Thymus (tissue), 14 donors: ENCODE results near the gene BPIFA2. TPM values are rescaled to one million over a fixed set of nuclear protein-coding genes. Genes with fewer than 3 reads are reported as not detected.
"Not testable (repeated sequence)": the region's sequence is repeated elsewhere in the genome, so short reads cannot be mapped to it uniquely, and the experiment has no call there.

Source experiments
- DNase-seq, 9 donors: peaks; one replicate each; pipeline ENCODE4 v3.0.0-alpha.2; 2013; ENCODE audit warnings: low spot score in 9 of 9, low read depth in 6 of 9, missing footprints in 1 of 9
- H3K27ac ChIP-seq, 2 donors: one replicate each; pipeline ENCODE4 v1.5.1; 2013; ENCODE audit warnings: control low read depth in 1 of 2, low read depth in 1 of 2, low read length in 1 of 2, mild to moderate bottlenecking in 1 of 2, moderate library complexity in 1 of 2
- H3K27me3 ChIP-seq, 2 donors: one replicate each; pipeline ENCODE4 v1.5.1; 2013; ENCODE audit warnings: low read length in 1 of 2; ENCODE audit not compliant: control insufficient read depth in 2 of 2, insufficient read depth in 1 of 2
- H3K36me3 ChIP-seq, 2 donors: one replicate each; pipeline ENCODE4 v1.5.1; 2013; ENCODE audit warnings: low read length in 1 of 2, mild to moderate bottlenecking in 1 of 2, moderate library complexity in 1 of 2; ENCODE audit not compliant: control insufficient read depth in 2 of 2, insufficient read depth in 2 of 2
- H3K4me1 ChIP-seq, 2 donors: one replicate each; pipeline ENCODE4 v1.5.1; 2013; ENCODE audit warnings: low read length in 2 of 2; ENCODE audit not compliant: control insufficient read depth in 2 of 2, insufficient read depth in 2 of 2
- H3K4me3 ChIP-seq, 2 donors: one replicate each; pipeline ENCODE4 v1.5.1; 2013; ENCODE audit warnings: low read length in 2 of 2, control low read depth in 1 of 2, mild to moderate bottlenecking in 1 of 2
- H3K9me3 ChIP-seq, 2 donors: one replicate each; pipeline ENCODE4 v1.5.1; 2013; ENCODE audit warnings: low read length in 1 of 2, mild to moderate bottlenecking in 1 of 2; ENCODE audit not compliant: control insufficient read depth in 2 of 2, insufficient read depth in 1 of 2
- WGBS: extraction: QIAGEN DNeasy Blood & Tissue Kit; methylation state at CpG from one replicate; pipeline ENCODE4 v1.1.7; 2013; 5-methylcytosine and 5-hydroxymethylcytosine counted together
- long read RNA-seq, 10 donors: transcript quantifications; one replicate each; lab custom pipeline, GENCODE V29; 2026
- polyA plus RNA-seq: library from polyadenylated mRNA; stranded (reverse); fragments of 200-250 nt; gene quantifications from one replicate; pipeline ENCODE4 v1.2.3, GENCODE V29; 2013
- total RNA-seq: library from RNA; stranded (reverse); fragments of 120-200 nt; gene quantifications from one replicate; pipeline ENCODE4 v1.2.4, GENCODE V29; 2013
- donor health status: healthy.

BPIFA2 gene
- not detected for total RNA-seq
- polyA plus RNA-seq, result 0.07 TPM
- long read RNA-seq, donor 1, result 0 reads
- long read RNA-seq, donor 2, result 0 reads
- long read RNA-seq, donor 3, result 0 reads
- long read RNA-seq, donor 4, result 0 reads
- long read RNA-seq, donor 5, result 0 reads
- long read RNA-seq, donor 6, result 0 reads
- long read RNA-seq, donor 7, result 0 reads
- long read RNA-seq, donor 8, result 0 reads
- long read RNA-seq, donor 9, result 0 reads
- long read RNA-seq, donor 10, result 0 reads

DNA sequence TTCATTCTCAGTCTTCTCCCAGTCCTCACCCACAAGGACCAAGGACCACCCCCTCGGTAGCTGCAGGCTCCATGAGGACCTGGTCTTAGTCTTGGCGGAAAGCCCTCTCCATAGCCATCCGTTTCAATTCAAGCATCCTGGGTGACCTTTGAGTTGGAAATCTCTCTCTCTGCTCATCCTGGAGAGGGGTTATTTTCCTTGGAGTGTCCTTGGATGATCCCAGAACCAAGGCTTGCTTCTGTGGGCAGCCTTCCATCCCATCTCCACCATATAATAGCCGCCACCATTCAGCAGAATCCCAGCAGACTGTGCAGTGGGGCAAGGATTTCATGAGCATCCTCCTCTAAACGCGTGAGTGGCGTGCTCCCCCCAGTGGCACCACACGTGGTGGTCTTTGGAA lies at the start of gene BPIFA2:
Gene BPIFA2 (plus strand): TSS at position 301 of the 400 bp plus-strand sequence. CDS start 987 bp downstream, outside the sequence.
- H3K27me3 ChIP-seq, result no peaks in the 10 kb centered on the region
- WGBS, result 85% methylated on average over 8 of the region's 8 CpGs

GRCh38 chr20:33119725-33120720 lies 47.9 kb upstream of the BPIFA2 start:
- no peaks in the 10 kb centered on the region for H3K9me3 ChIP-seq
- H3K4me3 ChIP-seq, result no peak overlapping the region
- no peaks in the 10 kb centered on the region for H3K36me3 ChIP-seq
- 86% methylated on average over 3 of the region's 3 CpGs for WGBS
- H3K4me1 ChIP-seq, result no peaks in the 10 kb centered on the region
- H3K27me3 ChIP-seq, result no peaks in the 10 kb centered on the region
- no peak overlapping the region for H3K27ac ChIP-seq
- no peak for DNase-seq

More for the DNA sequence above, at the start of gene BPIFA2:
- DNase-seq, result no peak
- Histone ChIP-seq H3K4me1 (no peaks in the 10 kb centered on the region), H3K36me3 (no peaks in the 10 kb centered on the region), H3K9me3 (peaks cover 0 to 6% of the 10 kb centered on the region in 2 donors), H3K4me3 (no peak within 1 kb of the TSS), H3K27ac (no peak within 1 kb of the TSS)

DNA sequence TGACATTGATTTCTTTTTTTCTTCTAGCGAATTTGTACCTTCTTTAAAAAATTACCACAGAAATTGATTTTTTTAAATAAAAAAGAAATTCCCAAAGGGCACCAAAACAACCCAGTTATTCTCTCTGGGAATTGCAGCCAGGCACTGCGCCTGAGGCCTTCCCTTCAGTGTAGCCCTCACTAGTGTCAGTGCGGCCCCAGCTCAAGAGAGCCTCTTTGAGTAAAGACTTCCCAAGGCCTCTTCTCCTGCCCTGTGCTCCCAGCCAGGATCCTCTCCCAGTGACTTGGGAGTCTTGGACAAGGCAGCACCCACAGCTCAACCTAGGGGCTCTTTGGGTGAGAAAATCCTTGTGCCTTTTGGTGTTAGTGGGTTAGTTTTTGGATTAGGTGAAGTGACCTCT lies 47.0 kb upstream of the BPIFA2 start:
- Histone ChIP-seq H3K4me1 (no peaks in the 10 kb centered on the region), H3K36me3 (no peaks in the 10 kb centered on the region), H3K4me3 (no peak overlapping the region), H3K27me3 (no peaks in the 10 kb centered on the region), H3K9me3 (no peaks in the 10 kb centered on the region), H3K27ac (no peak overlapping the region)
- DNase-seq, result no peak
- WGBS, result 98% methylated on average over 3 of the region's 3 CpGs

- H3K4me3 ChIP-seq, H3K4me1 ChIP-seq, H3K27me3 ChIP-seq, H3K36me3 ChIP-seq, H3K27ac ChIP-seq, DNase-seq, H3K9me3 ChIP-seq: not testable (repeated sequence)
- WGBS, result 66% methylated on average over 1 of the region's 1 CpG
These were observed 45.7 kb upstream of the BPIFA2 start for GRCh38 chr20:33122297-33122696.

DNA sequence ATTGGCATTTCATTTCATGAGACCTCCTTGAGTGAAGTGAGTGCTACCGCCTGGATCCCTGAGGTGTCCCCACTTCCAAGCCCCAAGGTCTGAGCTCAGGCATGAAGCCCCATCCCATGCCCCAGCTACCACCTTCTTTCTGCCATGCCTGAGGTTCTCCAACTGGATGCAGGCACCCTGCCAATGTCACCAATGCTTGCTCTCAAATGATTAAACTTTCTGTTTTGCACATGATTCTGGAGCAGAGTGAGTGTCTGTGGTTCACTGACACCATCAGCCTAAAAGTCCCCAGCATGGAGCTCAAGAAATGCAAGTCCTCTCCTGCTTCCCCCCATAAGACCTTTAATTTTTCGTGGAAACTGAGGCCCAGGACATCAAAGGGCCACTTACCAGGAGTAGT lies 43.7 kb upstream of the BPIFA2 start:
- no peak for DNase-seq
- no peaks in the 10 kb centered on the region for H3K9me3 ChIP-seq
- H3K27ac ChIP-seq, result no peak overlapping the region
- H3K36me3 ChIP-seq, result no peaks in the 10 kb centered on the region
- H3K4me3 ChIP-seq, result no peak overlapping the region
- no peaks in the 10 kb centered on the region for H3K4me1 ChIP-seq
- WGBS, result 71% methylated on average over 2 of the region's 2 CpGs
- H3K27me3 ChIP-seq, result no peaks in the 10 kb centered on the region

GRCh38 chr20:33124994-33125393 lies 43.0 kb upstream of the BPIFA2 start:
- H3K4me3 ChIP-seq, result no peak overlapping the region
- H3K36me3 ChIP-seq, result no peaks in the 10 kb centered on the region
- WGBS, result 88% methylated on average over 6 of the region's 6 CpGs
- no peaks in the 10 kb centered on the region for H3K9me3 ChIP-seq
- no peak overlapping the region for H3K27ac ChIP-seq
- DNase-seq, result no peak
- no peaks in the 10 kb centered on the region for H3K4me1 ChIP-seq
- H3K27me3 ChIP-seq, result no peaks in the 10 kb centered on the region

- Histone ChIP-seq H3K36me3 (no peaks in the 10 kb centered on the region), H3K4me1 (no peaks in the 10 kb centered on the region), H3K27ac (no peak overlapping the region), H3K27me3 (no peaks in the 10 kb centered on the region), H3K4me3 (no peak overlapping the region), H3K9me3 (no peaks in the 10 kb centered on the region)
- DNase-seq, result no peak
- WGBS, result 71% methylated on average over 6 of the region's 6 CpGs
These were observed 42.0 kb upstream of the BPIFA2 start for GRCh38 chr20:33125983-33126382.

- no peaks in the 10 kb centered on the region for H3K36me3 ChIP-seq
- H3K4me3 ChIP-seq, result no peak overlapping the region
- peaks cover 0 to 6% of the 10 kb centered on the region in 2 donors for H3K27me3 ChIP-seq
- DNase-seq, result no peak
- no peaks in the 10 kb centered on the region for H3K4me1 ChIP-seq
- 91% methylated on average over 4 of the region's 4 CpGs for WGBS
- no peak overlapping the region for H3K27ac ChIP-seq
- H3K9me3 ChIP-seq, result no peaks in the 10 kb centered on the region
These were observed 40.4 kb upstream of the BPIFA2 start for GRCh38 chr20:33127422-33128097.

GRCh38 chr20:33130568-33131061 lies 37.3 kb upstream of the BPIFA2 start:
- Histone ChIP-seq H3K4me3 (no peak overlapping the region), H3K27me3 (peaks cover 0 to 8% of the 10 kb centered on the region in 2 donors), H3K9me3 (no peaks in the 10 kb centered on the region), H3K27ac (no peak overlapping the region), H3K36me3 (no peaks in the 10 kb centered on the region), H3K4me1 (no peaks in the 10 kb centered on the region)
- WGBS, result 89% methylated on average over 9 of the region's 9 CpGs
- no peak for DNase-seq
